HK-2 (cell line): ENCODE measurements around the gene ATP4B.

Experiments used
- DNase-seq: peaks from one replicate; pipeline ENCODE4 v3.0.0-alpha.2; 2018; ENCODE audit not compliant: unreplicated experiment

Gene ATP4B

DNA sequence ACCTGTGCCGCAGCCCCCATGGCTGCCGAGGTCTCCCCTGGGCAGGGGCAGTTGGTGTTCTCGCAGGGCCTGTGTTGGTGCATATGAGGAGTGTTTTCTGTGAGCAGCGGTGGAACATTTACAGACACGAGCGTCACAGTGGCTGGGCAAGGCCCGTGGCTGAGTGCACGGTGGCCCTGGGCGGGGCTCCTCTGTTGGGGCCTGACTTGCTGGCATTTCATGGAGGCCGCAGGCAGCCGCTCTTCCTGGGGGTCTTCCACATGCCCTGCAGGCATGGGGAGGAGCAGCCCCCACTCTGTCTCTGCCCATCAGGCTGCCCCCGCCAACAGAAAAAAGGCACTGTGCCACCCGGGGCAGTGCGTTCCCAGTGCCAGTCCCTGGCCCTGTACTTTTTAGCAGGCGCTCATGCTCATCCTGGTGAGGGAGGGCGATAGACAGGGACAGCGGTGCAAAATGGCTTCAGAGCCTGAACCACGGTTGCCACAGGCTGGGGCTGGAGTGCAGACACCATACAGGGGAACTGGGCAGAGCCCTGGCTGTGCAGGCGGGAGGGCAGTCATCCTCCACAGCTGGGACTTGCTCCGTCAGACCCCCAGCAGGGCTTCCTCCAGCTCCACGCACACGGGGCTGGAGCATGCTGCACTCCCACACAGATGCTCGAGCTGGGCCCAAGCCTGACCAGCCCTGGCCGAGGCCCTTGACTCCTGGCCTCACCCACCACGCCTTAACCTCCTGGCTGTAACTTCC is 49.9 kb downstream of the ATP4B start:
- DNase-seq = no peak

DNA sequence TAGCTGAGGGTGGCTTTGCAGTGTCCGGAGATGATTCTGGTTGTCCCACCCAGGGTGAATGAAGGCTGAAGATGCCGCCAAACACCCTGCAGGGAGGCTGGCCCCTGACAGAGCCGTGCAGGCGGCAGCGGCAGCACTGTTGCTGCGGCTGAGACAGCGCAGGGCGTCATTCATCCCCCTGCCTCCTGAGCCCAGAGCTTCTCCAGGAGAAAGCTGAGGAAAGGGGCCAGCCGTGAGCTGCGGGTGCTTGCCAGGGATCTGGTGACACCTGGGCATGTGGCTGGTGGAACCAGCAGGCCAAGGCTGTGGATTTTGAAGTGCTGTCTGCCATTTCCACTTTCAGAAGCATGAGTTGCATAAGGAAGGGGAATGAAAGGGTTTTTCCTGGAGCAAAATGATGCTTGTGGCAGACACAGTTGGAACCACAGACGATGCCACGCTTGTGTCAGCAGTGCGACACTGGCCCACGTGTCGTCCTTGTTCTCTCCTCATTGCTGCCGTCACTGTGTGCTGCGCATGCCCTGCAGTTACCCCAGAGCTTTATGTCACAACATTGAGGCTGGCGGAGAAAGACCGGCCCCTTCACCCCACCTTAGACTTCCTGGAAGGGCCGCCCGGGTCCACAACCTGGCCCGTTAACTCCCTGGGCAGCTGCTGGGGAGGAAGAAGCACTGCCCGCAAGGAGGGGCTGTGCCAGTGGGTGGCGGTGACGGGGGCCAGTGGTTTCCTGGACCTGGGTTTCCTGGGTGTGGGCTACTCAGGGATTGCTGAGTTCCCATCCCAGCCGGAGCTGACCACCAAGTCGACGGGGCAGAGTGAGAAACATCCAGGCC is 50.7 kb downstream of the ATP4B start:
- no peak for DNase-seq

DNA sequence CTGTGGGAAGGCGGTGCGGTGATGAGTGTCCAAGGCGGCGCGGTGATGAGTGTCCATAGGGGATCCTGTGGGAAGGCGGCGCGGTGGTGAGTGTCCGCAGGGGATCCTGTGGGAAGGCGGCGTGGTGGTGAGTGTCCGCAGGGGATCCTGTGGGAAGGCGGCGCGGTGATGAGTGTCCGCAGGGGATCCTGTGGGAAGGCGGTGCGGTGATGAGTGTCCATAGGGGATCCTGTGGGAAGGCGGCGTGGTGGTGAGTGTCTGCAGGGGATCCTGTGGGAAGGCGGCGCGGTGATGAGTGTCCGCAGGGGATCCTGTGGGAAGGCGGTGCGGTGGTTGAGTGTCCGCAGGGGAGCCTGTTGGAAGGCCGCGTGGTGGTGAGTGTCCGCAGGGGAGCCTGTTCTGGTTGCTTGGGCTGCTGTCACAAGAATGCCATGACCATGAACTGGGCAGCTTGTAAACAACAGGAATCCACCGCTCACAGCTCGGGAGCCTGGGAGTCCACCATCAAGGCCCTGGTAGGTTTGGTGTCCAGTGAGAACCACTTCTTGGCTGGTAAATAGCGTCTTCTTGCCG is 52.0 kb downstream of the ATP4B start:
- DNase-seq = no peak

DNA sequence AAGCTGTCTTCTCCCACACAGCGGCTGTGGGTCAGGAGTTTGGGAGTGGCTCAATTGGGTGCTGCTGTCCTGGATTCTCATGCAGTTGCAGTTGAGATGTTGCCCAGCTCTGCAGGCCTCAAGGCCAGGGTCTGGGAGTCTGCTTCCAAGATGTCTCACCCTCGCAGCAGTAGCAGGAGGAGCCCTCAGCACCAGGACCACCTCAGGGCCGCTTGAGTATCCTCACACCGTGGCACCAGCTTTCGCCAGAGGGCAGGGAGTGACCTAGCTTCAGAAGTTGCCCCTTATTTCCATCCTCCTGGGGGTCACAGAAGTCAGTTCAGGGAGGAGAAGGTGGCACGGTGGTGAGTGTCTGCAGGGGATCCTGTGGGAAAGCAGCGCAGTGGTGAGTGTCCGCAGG is 52.5 kb downstream of the ATP4B start:
- DNase-seq = no peak

DNA sequence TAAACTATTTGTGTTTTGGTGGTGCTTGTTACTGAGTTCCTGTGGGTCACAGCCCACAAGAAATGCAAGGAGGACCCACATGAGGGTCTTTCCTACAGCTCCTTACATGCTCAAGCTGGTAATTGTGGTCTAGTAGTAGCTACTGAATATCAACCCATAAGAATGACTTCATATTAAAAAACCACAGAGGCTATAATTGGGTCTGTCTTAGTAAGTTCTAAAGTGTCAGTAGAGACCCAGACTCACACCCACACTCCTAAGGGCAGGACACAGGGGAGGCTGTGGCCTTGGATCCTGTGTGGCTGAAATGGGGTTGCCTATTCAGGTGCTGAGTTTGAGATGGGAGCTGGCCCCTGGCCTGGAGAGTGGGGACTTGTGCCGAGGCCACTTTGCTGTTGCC is 53.8 kb downstream of the ATP4B start:
- no peak for DNase-seq

DNA sequence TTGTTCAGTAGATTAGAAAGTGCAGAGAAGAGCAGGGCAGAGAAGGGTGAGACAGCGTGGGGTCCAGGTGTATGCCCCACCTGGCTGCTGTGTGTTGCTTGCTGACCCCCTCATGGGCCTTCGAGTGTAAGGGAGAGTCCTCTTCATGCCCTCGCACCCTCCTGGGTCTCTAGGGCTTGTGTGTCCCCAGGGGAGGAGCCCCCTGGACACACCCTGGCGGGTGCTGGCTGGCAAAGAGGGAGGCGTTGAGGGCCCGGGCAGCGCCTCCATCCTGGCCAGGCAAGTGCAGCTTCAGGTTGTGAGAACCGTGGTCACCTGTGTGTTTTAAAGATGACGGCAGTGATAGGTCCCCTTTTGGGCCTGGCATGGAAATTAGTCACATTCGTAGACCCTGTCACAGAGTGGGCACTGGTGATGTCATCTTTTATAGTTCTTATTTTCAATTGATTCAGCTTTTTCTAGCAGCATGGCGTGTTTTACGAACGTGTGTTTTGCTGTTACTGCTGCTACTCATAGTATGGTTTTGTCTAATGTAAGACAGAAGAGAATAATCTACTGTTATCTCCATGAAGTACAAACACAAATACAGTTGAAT is 54.8 kb downstream of the ATP4B start:
- DNase-seq = no peak

DNA sequence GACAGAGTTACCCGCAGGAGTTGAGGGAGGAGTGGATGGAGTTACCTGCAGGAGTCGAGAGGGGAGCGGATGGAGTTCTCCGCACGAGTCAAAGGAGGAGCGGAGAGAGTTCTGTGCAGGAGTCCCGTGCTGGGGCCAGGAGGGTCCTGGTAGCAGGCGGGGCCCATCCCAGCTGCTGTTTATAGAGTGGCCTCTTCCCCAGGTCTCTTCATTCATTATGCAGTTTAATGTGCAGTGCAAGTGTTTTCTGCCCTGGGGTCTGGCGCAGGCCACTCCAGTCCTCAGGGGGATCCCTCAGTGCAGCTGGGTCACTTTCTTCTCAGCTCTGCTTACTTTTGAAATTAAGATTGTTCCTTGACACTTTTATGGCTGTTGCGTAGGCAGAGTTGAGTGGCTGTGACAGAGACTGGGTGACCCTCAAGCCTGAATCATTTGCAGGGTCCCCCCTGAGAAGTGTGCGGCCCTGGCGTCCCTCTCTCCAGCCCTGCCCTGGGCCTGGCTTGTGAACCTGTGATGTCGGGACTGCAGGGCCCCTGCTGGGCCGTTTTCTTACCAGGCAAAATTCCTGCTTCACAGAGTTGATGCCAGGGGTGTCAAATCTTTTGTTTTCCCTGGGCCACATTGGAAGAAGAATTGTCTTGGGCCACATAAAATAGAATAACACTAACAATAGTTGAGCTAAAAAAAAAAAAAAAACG is 55.6 kb downstream of the ATP4B start:
- DNase-seq = no peak

DNA sequence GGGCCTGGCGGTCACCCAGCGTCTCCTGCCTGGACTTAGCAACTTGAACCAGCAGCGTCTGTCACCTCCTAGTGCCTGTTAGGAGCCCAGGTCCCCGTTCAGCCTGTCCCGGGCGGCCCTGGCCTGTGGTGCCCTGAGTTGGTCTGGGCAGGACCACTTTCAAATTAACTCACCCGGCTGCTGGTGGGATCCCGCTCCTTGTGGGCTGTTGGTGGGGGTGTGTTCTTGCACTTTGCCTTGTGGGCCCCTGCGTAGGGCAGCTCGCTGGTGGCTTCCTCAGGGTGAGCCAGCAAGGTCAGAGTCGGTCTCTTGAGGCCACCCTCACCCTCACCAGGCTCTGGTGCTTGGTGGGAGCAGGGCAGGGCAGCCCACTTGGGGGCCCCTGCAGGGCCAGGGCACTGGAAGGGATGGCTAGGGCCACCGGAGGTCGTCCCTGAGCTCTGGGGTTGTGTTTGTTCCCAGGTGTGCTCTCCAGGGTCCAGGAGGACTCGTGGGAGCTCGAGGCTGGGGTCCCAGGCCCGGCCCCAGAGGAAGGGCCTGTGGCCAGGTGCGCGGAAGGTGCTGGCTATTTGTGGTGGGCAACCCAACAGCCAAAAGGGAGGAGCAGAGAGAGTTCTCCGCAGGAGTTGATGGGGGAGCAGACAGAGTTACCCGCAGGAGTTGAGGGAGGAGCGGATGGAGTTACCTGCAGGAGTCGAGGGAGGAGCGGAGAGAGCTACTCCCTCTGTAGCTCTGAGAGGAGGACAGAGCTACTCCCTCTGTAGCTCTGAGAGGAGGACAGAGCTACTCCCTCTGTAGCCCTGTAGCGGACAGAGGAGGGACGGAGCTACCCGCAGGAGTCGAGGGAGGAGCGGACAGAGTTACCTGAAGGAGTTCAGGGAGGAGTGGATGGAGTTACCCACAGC is 56.6 kb downstream of the ATP4B start:
- DNase-seq = no peak

DNA sequence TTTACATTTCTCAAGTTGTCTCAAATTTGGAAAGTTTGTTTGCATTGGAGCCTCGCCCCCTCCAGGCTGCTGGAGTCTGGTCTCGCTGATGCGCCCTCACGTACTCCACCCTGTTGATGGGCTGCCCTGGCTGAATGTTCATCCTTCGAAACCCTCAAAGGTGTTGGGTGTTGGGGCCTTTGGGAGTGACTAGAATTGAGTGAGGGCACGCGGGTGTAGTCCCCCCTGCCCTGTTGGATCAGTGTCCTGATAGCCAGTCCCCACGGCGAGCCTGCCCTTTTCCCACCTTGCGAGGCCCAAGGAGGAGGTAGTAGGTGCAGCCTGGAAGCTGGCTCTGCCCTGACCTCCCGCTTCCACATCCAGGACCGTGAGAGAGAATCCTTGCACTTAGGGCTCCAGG is 58.6 kb downstream of the ATP4B start:
- DNase-seq = no peak
